IPS-15b (cell line): ENCODE measurements around the gene BCL2A1.

Source experiments
- H3K27me3 ChIP-seq: one replicate; pipeline ENCODE4 v1.6.1; 2013; ENCODE audit warnings: low read length; ENCODE audit not compliant: control insufficient read depth, insufficient read depth
- H3K36me3 ChIP-seq: one replicate; pipeline ENCODE4 v1.6.1; 2013; ENCODE audit warnings: low read length; ENCODE audit not compliant: control insufficient read depth, insufficient read depth
- H3K4me1 ChIP-seq: one replicate; pipeline ENCODE4 v1.6.1; 2013; ENCODE audit warnings: mild to moderate bottlenecking, low read length; ENCODE audit not compliant: control insufficient read depth, insufficient read depth
- H3K4me3 ChIP-seq: one replicate; pipeline ENCODE4 v1.5.1; 2013; ENCODE audit warnings: low read depth, low read length
- H3K9ac ChIP-seq: one replicate; pipeline ENCODE4 v1.6.1; 2013; ENCODE audit warnings: low read depth, mild to moderate bottlenecking, low read length
- H3K9me3 ChIP-seq: one replicate; pipeline ENCODE4 v1.6.1; 2013; ENCODE audit warnings: mild to moderate bottlenecking, low read length; ENCODE audit not compliant: control insufficient read depth, insufficient read depth

The BCL2A1 gene

DNA sequence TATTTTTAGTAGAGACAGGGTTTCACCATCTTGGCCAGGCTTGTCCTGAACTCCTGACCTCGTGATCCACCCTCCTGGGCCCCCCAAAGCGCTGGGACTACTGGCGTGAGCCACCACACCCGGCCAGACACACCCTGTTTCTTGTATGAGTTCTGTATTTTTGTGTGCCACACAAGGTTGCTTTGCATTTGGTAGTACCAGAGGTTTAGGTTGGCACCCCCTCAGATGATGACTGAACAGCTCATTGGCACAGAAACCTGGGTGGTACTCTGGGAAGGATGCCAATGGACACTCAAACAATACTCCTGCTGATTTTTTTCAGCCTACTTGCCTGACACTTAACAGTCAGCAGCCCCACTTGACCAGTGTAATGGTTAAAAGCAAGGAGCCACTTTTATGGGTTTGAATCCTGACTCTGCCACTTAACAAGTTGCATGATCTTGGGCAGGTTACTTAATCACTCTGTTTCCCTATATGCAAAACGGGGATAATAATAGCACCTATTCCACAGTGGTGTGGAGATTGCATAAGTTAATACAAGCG is 39.2 kb upstream of the BCL2A1 start:
- Histone ChIP-seq H3K9me3 (no peaks in the 10 kb centered on the region), H3K36me3 (no peaks in the 10 kb centered on the region), H3K27me3 (no peaks in the 10 kb centered on the region), H3K9ac (no peak overlapping the region), H3K4me3 (no peak overlapping the region), H3K4me1 (no peaks in the 10 kb centered on the region)

- no peak overlapping the region for H3K4me3 ChIP-seq
- no peaks in the 10 kb centered on the region for H3K4me1 ChIP-seq
Observed at GRCh38 chr15:80007532-80007931, 36.5 kb upstream of the BCL2A1 start.

DNA sequence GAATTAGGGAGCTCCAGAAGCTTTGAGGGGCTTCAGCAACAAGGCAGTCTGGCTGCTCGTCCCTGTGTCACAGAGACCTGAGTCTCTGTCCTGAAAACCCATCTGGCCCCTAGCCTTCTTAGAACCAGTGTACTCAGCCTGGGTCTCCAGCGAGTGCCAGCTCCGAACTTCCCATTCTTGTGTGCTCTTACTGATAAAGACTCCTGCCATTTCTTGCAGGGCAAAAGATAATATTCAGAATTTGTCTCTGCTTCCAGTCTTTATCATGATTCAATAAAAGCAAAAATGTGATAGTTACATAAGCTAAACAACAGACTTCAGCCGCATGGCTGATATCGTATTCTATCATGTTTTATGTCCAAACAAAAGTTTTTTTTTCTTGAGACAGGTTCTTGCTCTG is 36.0 kb upstream of the BCL2A1 start:
- no peaks in the 10 kb centered on the region for H3K4me1 ChIP-seq
- H3K4me3 ChIP-seq: no peak overlapping the region
- H3K27me3 ChIP-seq: no peaks in the 10 kb centered on the region
- no peaks in the 10 kb centered on the region for H3K9me3 ChIP-seq
- no peaks in the 10 kb centered on the region for H3K36me3 ChIP-seq
- no peak overlapping the region for H3K9ac ChIP-seq

More at GRCh38 chr15:80007532-80007931, 36.5 kb upstream of the BCL2A1 start:
- Histone ChIP-seq H3K27me3 (no peaks in the 10 kb centered on the region), H3K9ac (no peak overlapping the region), H3K9me3 (no peaks in the 10 kb centered on the region), H3K36me3 (no peaks in the 10 kb centered on the region)

GRCh38 chr15:80003934-80004472 is 33.0 kb upstream of the BCL2A1 start:
- Histone ChIP-seq H3K9ac (no peak overlapping the region), H3K9me3 (no peaks in the 10 kb centered on the region), H3K27me3 (no peaks in the 10 kb centered on the region), H3K36me3 (no peaks in the 10 kb centered on the region), H3K4me1 (no peaks in the 10 kb centered on the region), H3K4me3 (no peak overlapping the region)

DNA sequence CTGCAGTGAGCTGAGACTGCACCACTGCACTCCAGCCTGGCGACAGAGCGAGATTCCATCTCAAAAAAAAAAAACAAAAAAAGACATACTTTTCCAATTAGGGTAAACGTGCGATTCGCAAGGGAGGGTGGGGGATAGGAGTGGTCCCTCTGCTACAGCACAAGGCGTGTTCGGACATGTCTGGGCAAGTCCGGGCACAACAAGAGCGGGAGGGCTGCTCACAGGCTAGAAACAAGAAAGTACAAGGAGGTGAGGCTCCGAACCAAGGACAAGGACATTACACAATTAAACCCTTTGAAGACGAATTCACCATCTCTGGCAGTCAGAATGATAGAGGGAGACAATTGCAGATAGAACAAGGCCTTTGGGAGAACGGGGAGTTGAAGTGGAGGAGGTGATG is 32.2 kb upstream of the BCL2A1 start:
- H3K9ac ChIP-seq: no peak overlapping the region
- H3K27me3 ChIP-seq: no peaks in the 10 kb centered on the region
- H3K4me3 ChIP-seq: no peak overlapping the region
- no peaks in the 10 kb centered on the region for H3K9me3 ChIP-seq
- no peaks in the 10 kb centered on the region for H3K36me3 ChIP-seq
- no peaks in the 10 kb centered on the region for H3K4me1 ChIP-seq

GRCh38 chr15:80002267-80002666 is 31.3 kb upstream of the BCL2A1 start:
- no peaks in the 10 kb centered on the region for H3K9me3 ChIP-seq
- no peaks in the 10 kb centered on the region for H3K4me1 ChIP-seq
- no peaks in the 10 kb centered on the region for H3K36me3 ChIP-seq
- no peak overlapping the region for H3K9ac ChIP-seq
- H3K4me3 ChIP-seq: no peak overlapping the region
- H3K27me3 ChIP-seq: no peaks in the 10 kb centered on the region

- Histone ChIP-seq H3K4me1 (no peaks in the 10 kb centered on the region), H3K36me3 (no peaks in the 10 kb centered on the region), H3K27me3 (no peaks in the 10 kb centered on the region), H3K9me3 (no peaks in the 10 kb centered on the region), H3K4me3 (no peak overlapping the region), H3K9ac (no peak overlapping the region)
Observed at GRCh38 chr15:79994615-79995014, 23.6 kb upstream of the BCL2A1 start.

DNA sequence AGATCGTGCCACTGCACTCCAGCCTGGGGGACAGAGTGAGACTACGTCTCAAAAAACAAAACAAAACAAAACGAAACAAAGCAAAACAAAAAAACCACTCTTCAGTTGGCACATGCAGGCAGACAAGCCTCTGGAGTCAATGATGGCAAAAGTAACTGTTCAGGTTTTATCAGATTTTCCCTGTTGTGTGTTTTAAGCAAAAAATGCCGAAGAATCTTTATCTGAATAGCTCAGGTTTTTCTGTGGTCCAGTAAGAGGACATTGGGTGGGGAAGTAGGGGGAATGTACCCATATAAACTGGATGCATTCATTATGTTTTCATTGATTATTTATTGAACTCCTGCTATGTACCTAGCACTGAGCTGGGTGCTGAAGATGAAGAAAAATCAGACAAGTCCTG is 20.8 kb upstream of the BCL2A1 start:
- H3K4me3 ChIP-seq: no peak overlapping the region
- H3K4me1 ChIP-seq: no peaks in the 10 kb centered on the region
- H3K27me3 ChIP-seq: no peaks in the 10 kb centered on the region
- no peaks in the 10 kb centered on the region for H3K9me3 ChIP-seq
- H3K36me3 ChIP-seq: no peaks in the 10 kb centered on the region
- no peak overlapping the region for H3K9ac ChIP-seq

- no peaks in the 10 kb centered on the region for H3K27me3 ChIP-seq
- H3K9ac ChIP-seq: no peak overlapping the region
- no peaks in the 10 kb centered on the region for H3K36me3 ChIP-seq
- no peak overlapping the region for H3K4me3 ChIP-seq
- H3K4me1 ChIP-seq: no peaks in the 10 kb centered on the region
- H3K9me3 ChIP-seq: no peaks in the 10 kb centered on the region
Observed at GRCh38 chr15:79990997-79991334, 20.0 kb upstream of the BCL2A1 start.

- Histone ChIP-seq H3K4me3 (no peak overlapping the region), H3K27me3 (no peaks in the 10 kb centered on the region), H3K36me3 (no peaks in the 10 kb centered on the region), H3K9ac (no peak overlapping the region), H3K9me3 (no peaks in the 10 kb centered on the region), H3K4me1 (no peaks in the 10 kb centered on the region)
Observed at GRCh38 chr15:79990280-79990996, 19.4 kb upstream of the BCL2A1 start.

- no peaks in the 10 kb centered on the region for H3K36me3 ChIP-seq
- H3K9me3 ChIP-seq: no peaks in the 10 kb centered on the region
- H3K27me3 ChIP-seq: no peaks in the 10 kb centered on the region
- H3K9ac ChIP-seq: no peak overlapping the region
- H3K4me1 ChIP-seq: no peaks in the 10 kb centered on the region
- no peak overlapping the region for H3K4me3 ChIP-seq
Observed at GRCh38 chr15:79989682-79990081, 18.7 kb upstream of the BCL2A1 start.

- H3K36me3 ChIP-seq: no peaks in the 10 kb centered on the region
- no peak overlapping the region for H3K4me3 ChIP-seq
- H3K9me3 ChIP-seq: no peaks in the 10 kb centered on the region
- H3K4me1 ChIP-seq: no peaks in the 10 kb centered on the region
- H3K27me3 ChIP-seq: no peaks in the 10 kb centered on the region
- no peak overlapping the region for H3K9ac ChIP-seq
Observed at GRCh38 chr15:79989183-79989582, 18.2 kb upstream of the BCL2A1 start.
